Activated T-cell treated with anti-CD3 and anti-CD28 coated beads for 48 hours (primary cell): ENCODE data around the gene BGN.

Source experiments
- DNase-seq: peaks from one replicate; pipeline ENCODE4 v3.0.0-alpha.2; 2020; ENCODE audit warnings: low read depth

BGN gene

DNA sequence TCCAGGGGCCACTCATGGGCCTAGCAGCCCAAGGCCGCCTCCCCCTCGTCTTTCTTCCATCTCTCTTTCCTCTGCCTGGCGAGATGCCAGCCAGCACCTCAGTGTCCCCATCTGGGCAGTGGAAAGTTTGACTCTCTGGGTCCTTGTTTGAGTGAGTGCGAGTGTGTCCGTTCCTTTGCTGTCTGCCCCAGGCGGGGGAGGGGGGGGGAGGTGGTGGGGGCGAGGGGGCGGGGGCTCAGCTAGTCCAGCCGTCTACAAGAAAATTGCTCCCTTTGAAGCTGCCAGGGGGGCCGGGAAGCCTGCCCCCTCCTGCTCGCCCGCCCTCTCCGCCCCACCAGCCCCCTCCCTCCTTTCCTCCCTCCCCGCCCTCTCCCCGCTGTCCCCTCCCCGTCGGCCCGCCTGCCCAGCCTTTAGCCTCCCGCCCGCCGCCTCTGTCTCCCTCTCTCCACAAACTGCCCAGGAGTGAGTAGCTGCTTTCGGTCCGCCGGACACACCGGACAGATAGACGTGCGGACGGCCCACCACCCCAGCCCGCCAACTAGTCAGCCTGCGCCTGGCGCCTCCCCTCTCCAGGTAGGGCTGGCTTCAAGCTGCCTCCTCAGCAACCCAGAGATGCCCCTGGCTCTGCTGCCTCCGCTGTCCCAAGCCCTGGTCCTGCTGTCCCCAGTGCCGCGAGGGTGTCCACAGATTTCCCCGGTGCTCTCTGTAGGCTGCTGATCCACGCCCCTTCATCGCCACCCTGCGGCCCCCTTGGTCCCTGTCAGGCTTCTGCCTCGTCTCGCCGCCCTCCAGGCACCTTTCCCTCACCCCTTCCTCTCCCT, at the start of gene BGN:
TSS of gene BGN (plus strand) at position 440 of the 821 bp plus-strand sequence. CDS start 9,652 bp downstream, outside the sequence.
- DNase-seq: no peak

DNA sequence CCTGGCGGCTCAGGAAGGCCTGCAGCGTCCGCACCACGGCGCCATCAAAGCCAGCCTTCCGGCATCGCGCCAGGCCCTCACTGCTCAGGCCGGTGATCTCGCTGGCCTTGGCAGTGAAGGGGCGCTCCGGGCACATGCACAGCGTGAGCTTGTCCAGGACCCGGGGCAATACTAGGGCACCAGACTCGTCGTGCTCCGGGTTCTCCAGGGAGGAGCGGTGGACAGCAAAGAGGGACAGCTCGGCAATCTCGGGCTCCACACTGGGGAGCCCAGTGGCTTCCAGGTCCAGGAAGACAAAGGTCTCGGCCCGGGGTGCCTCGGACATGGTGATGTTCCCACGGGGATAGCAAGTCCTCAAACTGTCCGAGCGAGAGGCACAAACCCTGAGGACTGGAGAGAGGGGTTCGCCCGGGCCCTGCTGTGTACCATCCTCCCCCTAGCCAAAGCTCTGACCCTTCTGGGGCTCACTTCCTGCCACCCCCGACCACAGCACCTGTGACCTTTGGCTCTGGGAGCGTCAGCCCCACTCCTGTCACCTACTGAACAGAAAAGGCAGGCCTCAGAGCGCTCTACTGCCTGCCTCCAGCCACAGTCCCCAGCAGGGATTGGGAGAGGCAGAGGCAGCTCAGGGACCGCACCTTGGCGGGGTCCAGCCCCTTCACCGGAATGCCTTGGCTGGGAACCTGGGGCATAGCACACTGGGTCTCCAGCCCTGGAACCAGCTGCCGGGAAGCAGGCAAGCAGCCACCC, 49.5 kb upstream of the BGN start:
- DNase-seq: no peak

DNA sequence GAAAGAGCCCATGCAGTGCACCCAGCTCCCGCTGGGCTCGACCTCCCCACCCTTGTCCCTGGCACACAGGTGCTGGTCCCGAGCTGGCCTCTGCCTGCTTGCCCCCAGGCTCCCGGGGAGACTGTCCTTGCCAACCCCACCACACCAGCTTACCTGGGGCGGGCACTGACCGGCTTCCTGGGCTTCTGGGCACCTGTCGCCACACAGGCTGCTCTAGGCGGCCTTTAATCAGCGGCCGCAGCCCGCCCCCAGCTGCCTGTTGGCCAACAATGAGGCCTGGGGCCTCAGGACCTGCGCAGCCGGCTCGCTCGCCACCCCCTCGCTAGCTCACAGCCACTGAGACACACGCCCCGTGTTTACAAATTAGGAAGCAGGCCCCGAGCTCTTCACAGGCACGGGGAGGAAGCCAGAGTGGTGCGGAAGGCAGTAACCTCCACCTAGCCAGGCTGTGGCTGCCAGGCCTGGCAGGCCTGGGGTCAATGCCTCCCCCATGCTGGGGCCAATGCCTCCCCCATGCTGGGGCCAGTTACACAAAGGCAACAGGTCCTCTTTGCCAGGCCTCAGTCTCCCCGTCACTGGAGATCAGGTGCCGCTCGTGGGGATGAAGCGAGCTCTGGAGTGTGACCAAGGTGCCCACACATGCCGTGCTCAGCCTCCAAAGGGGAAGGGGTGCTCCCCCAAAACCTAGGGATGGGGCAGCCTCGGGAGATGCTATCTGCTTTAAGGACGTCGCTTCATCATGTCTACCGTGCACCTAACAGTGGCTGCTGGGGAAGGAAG, 48.7 kb upstream of the BGN start, which contains the start of gene TREX2:
TSS of gene TREX2 (minus strand) at position 201 of the 780 bp plus-strand sequence. CDS start 626 bp downstream, outside the sequence.
- no peak for DNase-seq

DNA sequence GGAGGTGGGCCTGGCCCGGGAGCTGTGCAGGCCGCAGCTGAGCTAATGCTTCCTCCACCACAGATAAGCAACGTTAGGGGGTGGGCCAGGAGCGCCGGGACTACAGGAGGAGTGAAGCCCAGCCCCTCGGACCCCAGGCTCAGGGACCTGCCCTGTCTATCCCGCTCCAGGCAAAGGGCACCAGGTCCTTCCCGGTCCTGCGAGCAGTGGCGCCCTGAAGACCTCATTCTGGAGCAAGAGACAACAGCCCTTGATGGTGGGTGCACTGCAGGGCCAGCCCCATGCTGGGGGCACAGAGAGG, 48.2 kb upstream of the BGN start:
- DNase-seq: no peak

DNA sequence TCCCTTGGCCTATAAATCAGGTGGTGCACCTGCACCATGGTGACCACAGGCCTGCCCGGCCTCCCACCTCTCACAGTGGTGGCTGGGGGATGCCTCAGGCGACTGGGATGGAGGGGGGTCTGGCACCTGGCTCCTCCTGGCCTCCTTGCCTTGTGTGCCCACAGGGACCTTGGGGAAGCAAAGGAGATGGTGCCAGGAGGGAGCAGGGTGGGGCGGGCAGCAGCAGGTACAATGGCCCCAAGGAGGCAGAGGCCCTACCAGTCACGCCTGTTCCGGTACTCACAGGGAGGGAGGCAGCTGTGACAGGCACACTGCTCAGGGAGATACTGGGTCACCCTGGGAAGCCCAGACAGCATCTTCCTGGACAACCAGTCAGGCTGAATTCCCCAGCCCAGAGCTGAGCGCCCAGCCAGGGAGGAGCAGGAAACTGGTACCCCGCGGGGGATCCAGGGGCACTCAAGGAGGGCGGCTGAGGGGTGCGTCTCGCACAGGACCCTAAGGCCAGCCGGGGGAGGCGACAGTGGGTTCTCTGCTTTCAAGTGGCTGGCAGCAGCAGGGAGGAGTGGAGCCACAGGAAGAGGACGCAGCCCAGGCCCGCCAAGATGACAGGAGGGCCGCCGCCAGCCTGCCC, 47.7 kb upstream of the BGN start:
- DNase-seq: no peak

DNA sequence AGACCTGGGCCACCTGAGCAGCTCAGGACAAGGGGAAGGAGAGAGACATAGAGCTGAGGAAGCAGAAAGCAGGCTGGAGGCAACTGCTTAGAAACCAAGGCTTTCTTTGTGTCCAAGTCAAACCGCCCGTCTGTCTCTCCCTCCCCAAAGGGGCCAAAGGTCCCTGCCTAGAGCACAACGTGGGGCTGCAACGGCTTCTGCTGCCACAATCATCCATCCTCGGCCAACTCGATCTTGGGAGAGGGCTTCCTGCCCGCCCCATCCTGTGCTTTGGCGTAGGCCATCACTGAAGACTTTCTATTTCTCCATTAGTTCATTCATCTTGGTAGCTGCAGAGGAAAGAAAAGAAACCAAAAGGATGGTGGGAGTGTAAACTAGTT, 47.2 kb upstream of the BGN start:
- DNase-seq: no peak

DNA sequence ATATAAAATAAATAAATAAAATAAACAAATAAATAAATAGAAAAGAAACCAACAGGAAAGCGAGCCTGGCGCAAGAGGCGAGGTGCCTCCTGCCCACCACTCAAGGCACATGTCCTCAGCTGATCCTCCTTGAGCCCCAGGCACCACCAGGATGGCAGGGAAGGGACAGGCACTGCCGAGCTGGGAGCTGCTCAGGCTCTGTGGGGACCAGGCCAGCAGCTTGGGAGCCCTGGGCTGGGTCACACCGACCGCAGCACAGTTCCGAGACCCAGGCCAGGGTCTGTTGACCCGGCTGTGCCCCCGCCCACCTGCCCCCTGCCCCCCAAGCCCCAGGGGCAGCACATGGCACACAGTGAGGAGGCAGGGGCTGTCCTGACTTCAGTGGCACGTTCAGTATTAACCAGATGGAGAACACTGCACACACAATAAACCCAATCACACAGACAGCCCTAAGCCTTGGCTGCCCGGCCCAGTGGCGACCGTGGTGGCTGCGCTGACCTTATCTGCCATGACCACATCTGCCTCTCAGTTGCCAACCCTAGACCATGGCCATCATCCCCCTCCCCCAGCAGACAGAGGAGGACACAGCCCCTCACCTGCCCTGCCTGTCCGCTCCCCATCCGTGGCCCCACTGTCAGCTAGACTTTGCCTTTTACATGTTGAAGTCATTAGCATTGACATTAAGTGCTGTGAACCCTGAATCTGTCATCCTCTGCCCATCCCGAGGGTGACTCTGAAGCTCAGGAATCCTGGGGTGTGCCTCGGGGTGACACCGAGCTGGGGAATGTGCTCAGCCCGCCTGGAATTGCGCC, 46.0 kb upstream of the BGN start:
- DNase-seq: no peak

DNA sequence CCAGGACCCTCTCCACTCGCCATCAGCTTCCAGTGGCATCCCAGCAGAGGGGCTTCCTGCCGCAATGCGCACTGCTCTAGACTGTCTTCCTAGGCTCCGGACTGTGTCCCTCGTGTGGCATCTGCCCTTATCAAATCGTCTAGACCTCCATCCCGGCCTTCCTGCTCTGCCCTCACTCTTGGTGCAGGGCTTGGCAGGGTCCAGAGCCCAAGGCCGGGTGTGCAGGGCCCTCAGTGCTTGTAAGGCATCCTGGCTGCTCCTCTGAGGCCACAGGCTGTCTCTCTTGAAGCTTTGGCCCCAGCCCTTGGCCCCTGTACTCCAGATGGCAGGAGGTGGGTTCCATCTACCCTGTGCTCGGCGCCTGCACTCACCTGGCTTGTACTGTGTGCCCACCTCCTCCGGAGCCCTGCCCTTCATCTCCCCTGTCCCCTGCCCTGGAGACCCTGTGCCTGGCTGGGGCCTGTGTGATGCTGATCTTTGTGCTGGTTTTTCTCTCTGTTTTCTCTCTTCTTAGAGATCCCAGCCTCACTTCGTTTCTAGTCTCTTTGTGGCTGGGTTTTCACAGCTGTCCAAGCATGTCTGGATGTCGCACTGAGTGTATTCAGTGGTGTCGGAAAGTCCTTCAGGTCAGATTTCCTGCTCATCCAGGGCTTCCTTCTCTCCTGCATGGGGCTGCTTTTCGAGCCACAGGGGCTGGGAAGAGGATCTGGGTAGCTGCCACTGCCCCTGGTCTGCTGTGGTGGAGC, 45.2 kb upstream of the BGN start:
- no peak for DNase-seq

DNA sequence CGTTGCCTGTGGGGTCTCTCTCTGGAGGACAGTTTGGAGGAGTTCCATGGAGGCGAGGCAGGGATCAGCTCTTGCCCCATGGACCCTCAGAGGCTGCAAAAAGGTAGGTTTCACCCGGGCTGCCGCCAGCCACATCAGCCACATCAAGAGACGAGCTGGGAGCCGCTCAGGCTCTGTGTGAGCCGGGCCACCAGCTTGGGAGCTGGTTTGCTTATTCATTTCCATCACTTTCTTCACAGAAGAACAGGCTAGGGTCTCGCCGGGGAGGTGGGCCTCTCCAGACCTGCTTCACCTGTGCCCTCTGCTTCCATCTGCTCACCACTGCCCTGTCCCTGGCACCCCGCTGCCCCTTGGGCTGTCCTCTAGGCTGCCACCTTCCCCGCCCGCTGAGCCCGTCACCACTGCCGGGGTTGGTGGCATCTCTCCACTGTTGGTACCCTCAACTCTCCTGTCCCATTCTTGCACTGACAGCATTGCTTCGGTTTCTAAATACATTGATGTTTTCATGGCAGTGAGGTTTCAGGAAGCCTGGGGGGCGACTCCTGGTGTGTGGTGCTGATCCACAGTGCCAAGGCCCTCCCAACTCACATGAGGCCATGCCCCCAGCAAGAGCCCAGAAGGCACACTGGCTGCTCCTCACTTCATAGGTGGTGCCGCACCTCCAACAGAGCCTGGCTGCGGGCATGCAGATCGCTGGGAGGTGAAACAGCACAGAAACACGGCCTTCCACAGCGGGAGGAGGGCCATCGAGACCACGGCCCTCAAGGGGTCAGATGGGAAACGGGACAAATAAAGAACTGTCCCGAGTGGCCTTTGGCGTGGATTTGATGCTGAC, 44.4 kb upstream of the BGN start:
- no peak for DNase-seq

DNA sequence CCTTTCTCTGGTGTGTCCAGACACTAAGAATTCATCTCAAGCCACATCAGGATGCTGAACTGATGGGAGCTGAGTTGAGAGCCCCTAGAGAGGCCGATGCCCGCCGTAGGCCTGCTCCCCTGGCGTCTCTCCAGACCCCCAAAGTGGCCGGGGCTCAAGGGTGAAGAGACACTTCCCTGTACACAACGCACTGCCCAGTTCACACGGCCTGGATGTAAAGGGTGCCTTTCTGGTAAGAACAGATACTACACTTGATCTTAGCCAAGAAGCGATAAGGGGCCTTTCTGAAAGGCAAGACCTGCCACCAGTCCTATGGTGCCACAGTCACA, 43.9 kb upstream of the BGN start:
- no peak for DNase-seq

DNA sequence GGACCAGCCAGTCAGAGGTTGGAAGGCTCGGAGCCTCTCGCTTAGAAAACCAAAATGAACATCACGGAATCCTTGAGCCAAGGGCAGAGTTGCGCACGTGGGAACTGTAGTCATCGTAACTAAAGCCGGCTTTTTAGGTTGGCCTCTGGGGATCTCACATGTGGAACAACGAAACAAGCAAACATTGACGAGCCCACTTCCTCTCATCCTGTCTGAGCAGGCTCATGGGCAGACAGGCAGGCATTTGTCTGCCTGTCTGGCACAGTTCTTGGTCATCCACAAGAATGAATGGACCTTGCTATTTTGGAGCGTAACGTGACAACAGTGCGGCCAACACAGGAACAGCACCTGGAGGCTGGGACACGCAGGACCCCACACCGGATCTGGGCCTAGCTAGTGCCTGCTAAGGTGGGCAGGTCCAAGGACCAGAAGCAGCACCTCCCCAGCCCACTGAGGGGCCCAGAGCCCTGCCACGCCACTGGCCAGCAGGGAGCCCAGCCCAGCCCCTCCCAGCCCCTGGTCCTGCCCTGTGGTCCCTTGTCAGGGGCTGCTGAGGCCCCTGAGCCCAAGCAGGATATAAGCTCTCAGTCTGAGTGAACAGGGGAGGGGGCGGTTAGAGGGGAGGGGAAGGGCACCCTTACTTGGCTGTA, 39.8 kb upstream of the BGN start:
- DNase-seq: no peak

DNA sequence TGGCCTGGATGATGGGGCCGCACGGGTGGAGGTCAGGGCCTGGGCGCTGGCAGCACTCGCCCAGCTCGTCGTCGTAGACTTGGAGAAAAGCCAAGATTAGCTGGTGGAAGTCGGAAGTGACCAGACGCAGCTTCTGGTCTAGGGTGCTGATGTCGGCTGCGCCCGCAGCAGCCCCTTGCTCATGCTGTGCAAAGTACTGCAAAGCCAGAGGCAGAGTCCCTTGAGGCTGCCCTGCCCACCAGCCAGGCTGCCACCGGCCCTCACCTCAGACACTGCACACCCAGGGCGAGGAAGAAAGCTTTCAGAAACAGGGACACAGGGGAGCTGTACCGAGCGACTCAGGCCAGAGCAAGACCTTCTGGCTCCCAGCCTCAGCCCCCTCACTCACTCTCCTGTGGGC, 39.2 kb upstream of the BGN start:
- no peak for DNase-seq

DNA sequence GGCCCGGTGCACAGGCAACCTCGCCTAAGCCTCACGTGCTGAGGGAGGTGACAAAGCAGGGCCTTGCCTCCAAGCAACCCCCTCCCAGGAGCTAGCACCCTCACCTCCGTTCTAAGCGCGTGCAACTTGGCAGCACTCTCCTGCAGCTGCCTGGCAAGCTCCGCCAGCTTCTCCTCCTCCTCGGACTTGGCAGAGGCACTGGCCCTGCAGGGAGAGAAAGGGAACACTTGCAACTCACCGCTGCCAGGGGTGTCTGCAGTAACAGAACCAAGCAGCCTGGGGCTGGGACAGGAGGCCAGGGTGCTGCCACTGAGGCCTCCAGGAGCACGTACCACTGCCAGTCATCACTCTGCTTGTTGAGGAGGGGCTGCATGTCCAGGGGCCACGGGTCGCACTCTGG, 38.6 kb upstream of the BGN start:
- DNase-seq: no peak

DNA sequence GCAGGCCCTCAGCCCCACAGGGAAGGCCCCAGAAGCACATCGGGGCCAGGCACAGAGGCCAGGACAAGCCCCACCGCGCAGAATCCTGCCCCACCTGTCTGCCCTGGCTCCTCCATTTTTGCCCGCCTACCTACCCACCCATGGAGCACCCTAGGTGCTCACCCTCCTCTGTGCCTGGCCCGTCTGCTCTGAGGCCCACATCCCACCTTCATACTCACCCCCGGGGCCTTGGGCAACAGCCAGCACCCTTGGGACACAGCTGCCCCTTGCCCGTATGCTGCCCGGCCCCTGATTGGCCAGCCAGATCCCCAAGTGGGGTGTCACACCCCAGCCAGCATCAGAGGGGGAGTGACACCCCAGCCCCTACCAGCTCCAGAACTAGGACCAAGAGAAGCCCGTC, 38.1 kb upstream of the BGN start:
- no peak for DNase-seq

DNA sequence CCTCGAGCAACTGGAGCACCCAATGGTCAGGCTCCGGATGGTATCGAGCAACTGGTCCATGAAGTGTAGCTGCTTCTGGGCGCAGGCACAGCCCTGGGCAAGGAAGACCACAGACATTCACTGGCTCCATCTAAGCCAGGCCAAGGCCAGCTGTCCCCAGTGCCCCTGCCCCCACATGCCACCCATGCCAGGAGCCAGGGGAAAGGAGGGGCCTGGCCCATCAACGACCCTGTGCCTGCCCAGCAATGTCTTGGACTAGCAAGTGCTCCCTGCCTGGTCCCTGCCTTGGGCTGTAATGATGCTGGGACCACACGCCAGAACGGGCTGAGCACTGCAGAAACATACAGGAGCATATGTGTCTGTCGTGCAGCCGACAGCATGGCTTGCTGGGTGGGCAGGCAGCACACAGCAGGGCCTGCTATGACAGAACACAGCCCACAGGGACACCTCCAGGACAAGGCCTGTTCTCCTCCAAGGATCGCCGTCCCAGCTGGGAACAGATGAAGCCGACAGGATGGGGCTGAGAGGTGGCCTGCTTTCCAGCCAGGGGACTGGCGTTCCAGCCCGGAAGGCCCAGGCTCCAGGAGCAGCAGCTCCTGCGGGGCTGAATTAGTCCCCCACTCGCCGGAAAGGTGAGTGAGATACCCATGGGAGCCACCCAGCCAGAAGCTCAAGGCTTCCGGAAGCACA, 37.5 kb upstream of the BGN start:
- no peak for DNase-seq

DNA sequence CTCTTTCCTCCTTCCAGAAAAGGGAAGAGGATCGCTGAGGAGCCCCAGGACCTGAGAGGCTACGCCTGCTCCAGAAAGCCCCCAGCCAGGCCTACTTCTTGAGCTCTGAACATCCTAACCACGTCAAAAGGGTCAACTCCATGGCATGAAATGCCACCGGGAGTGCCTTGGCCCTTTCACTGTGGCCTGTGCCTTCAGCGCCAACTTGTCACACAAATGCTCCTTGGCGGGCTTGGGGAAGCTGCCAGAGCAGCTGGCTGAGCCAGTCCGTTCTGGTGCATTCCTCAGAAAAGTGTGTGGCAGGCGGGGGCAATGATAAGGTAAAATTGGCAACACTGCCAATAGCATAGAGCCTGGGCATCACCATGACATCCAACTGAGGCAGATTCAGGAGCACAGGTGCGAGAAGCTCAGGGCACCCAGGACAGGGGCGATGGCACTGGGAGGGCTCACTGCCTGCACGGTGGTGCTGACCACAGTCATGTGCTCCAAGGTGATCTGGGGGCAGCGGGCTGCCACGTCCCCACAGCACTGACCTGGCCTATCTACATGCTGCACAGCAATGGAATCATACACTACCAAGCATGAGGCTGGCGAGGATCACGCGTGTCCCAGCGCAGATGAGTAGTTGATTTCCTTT, 36.8 kb upstream of the BGN start:
- no peak for DNase-seq

DNA sequence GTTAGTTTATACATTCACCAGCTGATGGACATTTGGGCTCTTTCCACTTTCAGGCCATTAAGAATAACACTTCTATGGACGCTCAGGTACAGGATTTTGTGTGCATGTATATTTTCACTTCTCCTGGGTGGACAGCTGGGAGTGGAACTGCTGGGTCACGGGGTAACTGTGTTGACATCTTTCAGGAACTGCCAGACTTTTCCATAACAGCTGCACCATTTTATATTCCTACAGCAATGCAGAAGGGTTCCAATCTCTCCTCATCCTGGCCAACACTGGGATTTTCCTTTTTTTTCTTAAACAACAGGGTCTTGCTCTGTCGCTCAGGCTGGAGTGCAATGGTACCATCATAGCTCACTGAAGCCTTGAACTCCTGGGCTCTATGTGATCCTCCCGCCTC, 36.3 kb upstream of the BGN start:
- DNase-seq: no peak

DNA sequence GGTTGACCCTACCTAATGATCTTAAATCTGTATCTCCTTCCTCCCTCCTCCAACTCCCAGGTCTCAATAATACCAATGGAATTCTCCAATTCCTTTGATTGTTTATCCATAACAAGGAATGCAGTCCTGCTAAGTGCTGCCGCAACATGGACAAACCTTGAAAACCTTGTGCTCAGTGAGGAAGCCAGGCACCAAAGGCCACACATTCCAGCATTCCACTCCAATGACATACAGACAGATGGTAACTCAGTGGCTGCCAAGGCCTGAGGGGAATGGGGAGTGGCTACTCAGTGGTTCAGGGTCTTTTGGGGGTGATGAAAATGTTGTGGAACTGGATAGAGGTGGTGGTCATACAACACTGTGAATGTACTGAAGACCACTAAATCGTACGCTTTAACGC, 34.8 kb upstream of the BGN start:
- DNase-seq: no peak
